GM21737 (cell line): Measurements from ENCODE around the gene KRT3.
"Not testable (repeated sequence)": the region's sequence is repeated elsewhere in the genome, so short reads cannot be mapped to it uniquely, and the experiment has no call there.

ENCODE experiments used
- ATAC-seq: cut with Tn5 transposase; IDR thresholded peaks from one replicate; pipeline ENCODE4 v1.9.1; 2021; ENCODE audit warnings: mild to moderate bottlenecking, moderate library complexity; ENCODE audit not compliant: unreplicated experiment

The KRT3 gene

DNA sequence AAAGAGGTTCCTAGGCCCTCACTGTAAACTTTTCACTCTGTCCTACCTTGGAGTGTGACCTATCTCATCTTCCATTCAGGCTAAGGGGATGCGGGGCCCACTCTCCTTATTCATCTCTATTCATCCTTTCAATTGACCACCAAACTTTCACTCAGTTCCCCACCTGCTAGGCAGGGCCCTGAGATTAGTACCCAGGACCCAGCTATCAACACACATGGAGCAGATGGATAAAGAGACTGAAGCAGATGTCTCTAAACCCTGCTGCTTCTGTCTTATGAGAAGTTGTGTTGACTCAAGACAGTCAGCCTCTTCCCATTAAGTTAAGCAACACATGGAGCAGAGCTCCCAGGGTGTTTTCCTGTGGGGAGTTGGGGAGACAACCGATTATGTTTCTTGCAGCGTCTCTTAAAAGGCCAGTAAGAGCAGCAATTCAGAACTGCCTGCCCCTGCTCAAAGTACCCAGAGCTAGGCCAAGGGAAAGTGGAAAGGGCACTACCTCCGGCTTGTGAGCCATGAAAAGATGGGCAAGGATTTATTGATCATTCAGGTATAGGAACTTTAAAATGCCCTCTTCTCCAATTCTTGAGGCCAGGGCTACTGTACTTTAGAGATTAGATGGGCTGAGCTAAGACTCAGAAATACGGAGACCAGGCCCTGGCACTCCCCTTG is 29.4 kb downstream of the KRT3 start:
- no peak for ATAC-seq

DNA sequence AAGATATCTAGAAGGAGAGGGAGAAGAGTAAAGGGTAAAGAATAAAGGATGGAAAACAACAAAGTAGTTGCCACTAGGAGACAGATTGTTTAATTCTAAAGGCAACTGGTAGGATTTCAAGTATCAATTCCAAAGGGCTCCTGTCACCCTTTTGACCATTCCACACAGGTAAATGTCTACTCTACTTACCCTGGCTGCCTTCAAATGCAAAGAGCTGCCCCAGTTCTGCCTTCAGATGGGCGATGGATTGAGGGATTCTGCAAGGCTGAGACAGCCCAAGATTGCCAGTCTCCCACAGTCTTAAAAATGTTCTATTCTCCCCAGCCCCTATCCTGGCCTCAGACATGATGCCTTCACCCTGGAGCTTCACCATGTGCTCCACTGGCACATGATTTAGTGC is 30.2 kb downstream of the KRT3 start:
- ATAC-seq, result no peak

DNA sequence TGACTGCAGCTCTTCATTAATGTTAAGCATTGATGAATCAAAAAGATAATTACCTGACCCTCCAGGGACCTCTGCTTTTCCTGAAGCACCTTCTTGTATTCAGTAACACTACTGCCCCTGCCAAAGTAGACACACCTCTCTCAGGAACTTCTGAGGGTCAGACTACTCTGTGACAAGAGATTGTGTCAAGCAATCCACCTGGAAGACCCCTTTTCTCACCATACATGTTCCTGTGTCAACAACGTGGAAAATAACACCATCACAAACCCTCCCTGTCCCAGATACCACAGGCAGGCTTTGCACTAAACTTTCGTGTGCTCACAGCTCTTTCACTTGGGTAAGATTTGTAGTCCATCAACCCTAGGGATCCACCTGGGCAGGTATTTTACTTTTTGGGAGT is 31.9 kb downstream of the KRT3 start:
- no peak for ATAC-seq

DNA sequence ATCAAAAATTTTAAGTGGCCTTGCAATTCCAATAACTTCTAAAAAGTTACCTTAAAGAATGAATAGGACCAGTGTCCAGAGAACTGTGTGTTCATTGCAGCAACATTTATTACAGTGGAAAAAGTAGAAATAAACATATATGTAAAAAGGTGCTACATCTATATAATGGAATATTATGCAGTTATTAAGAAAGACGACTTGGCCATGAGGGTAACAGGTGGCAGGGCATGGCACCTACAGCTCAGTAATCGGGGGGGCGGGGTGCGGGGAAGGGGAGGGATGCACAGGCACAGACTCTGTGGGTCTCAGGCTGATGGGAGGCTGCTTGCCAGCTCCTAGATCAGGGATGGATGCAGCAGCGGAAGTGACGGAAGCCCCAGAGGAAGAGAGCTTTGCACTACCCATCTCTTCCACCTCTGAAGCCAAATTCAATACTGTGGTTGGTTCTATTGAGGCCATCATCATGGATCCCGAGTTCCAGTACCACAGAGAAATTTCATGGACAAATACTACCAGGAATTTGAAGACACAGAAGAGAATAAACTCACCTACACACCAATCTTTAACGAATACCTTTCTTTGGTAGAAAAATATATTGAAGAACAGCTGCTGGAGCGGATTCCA is 32.8 kb downstream of the KRT3 start:
- ATAC-seq, result no peak

DNA sequence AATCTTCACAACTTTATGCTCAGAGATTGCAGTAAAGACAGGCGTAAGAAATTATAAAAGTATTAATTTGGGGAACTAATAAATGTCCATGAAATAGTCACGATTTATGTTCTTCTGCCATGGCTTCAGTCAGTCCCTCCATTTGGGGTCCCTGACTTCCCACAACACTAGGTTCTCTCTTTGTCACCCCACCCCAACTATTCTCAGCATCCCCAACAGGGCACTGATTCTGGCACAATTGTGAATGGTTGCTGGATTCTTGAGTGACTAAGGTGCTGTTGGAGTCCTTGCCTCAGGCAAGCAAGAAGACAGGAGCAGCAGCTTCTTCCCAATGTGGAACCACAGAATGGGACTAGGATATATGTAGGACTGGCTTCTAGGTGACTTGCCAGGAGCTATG is 34.1 kb downstream of the KRT3 start:
- ATAC-seq, result no peak

DNA sequence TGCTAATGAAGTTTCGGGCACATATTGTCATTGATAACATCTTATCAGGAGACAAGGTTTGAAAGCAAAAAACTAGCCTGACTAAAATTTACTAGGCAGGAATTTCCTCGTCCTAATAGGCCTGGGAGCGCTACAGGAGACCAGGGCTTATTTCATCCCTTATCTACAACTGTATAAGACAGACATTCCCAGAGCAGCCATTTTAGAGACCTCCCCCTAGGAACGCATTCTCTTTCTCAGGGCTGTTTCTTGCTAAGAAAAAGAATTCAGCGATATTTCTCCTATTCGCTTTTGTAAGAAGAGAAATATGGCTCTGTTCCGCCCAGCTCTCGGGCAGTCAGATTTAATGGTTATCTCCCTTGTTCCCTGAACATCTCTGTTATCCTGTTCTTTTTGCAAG is 34.7 kb downstream of the KRT3 start:
- ATAC-seq, result not testable (repeated sequence)

DNA sequence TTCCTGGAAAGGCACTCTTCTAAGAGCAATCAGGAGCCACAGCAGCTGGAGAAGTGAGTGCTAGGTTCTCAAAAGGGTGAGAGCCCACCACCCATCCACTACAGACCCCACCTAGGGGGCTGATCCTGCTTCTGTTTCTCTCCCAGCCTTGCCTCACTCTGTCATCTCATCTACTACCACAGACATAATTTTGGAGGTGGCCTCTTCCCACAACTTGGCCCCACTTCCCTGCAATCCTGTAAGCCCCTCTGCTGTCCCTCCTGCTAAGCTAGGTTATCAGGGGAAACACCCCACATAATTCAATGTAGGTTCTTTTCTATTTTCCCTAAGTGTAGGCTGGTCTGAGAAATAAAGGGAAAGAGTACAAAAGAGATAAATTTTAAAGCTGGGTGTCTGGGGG is 35.3 kb downstream of the KRT3 start:
- ATAC-seq, result no peak

DNA sequence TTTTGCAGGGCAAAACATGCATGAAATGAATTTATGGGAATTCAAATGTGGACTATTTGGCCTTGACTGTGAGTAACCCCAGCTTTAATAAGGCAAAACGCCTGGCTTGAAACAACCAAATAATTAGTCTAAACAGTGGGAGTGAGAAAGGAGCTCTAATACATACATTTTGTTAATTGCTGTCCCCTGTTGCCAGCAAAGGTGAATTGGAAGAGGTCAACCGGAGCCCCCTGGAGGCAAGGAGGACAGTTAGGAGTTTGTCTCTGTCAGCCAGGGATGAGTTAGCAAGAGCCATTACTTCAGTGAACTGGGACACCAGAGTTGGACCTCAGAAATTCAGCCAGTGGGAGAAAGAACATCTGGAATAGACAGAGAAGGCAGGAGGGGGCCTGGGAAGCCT is 36.2 kb downstream of the KRT3 start:
- ATAC-seq, result no peak

DNA sequence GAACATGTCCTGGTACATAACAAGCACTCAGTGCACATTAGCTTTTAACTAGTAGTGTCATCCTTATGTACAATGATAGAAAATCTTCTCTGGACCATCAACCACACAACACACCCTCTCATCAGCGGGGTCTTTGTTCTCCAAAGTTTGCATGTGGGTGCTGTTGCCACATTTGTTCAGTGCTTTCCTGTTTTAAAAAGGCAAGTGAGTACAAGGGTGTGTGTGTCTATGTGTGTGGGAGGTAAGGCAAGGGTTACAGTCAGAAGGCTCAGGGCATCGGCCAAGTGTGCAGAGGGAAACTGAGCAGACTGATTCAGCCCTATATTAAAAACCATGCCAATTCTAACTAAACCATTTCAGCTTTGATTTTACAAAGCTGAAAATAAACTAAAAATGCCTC is 36.7 kb downstream of the KRT3 start:
- ATAC-seq, result no peak

DNA sequence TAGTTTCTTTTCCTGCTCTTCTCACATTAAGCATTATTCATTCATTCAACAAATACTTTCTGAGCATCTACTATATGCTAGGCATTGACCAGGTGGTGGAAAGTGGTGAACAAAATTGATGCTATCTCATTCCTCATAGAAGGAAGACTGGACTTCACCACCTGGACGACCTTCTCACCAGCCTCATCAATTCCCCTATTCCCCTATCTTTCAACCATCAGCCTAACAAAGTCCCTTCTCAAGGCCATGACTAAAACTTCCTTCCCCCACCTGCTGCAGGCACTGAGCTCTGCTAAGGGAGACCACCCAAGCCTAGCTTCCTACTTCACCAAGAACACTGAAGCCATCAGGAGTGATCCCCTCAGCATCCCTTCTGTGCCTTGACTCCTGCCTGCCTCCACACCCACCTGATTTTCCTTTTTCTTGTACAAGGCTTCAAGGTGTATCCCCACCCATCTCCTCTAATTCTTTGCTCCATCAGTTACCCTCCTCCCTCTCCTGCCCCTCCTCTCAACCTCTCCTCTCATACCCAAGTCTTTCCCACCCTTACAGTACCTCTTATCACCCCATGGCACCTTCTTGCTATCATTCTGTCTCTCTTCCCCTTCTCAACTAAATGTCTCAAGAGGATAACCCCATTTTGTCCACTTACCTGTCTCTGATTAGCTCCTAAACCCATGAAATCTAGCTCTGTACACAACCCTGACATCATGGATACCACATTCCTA is 38.3 kb downstream of the KRT3 start:
- ATAC-seq, result no peak

DNA sequence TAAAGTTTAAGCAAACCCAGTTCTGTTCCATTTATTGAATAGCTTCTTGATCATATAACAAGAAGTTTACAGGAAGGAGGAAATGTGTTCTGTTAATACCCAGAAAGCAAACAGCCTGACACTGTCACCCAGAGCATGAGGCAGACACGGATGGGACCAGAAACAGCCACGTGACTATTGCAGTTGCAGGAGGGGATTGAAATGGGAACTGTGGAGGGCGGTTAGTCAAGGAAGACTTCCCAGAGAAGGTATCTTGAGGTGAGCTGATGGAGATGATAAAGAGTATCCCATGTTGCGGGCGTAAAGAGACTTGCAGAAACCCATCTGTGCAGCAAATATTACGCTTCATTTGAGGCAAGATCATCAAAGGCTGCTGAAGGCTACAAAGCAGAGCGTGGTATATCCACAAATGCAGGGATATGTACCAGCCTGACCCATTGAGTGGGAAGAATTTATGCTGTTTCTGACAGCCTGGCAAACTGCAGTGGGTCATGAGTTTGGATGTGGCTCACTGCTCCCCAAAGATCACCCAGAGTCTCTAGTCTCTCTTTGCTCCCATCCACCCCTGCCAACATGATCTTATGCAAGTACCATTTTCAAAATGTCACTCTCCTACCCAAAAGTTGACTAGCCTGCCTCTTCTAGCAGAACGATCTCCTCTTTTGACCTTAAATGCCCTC is 39.5 kb downstream of the KRT3 start:
- no peak for ATAC-seq

DNA sequence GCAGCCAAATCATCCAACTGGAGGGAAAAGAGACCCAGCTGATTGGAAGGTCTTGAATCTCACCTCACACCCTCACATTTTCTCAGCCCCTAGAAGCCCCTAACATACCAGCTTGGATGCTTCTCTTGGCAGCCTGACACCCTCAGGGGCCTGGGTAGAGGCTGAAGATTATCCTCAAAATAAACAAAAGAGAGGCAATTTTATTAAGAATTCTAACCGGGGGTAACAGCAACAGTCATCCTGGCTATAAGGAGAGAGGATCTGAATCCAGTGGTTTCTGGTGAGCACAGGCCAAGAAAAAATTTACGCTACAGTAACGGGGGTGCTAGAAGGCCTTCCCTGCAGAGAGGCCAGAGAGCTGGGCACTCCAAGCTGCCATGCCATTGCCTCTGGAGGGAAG is 40.4 kb downstream of the KRT3 start:
- no peak for ATAC-seq

DNA sequence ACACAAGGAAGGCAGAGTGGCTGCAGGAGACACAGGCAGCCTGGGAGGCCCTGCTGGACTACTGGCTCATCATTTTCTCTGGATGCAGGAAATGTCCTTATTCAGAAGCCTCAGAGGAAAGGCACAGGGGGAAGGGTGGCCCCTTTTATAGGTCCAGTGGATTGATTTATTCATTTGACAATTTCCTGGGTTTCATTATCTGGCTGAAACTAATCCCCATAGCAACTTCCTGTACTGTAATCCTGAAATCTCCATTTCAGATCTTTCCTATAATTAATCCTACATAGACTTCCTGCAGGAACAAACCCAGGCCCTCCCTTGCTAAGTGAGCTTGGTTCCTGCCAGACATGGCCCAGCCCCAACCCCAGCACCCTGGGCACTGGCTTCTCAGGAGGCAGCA is 41.8 kb downstream of the KRT3 start:
- no peak for ATAC-seq

DNA sequence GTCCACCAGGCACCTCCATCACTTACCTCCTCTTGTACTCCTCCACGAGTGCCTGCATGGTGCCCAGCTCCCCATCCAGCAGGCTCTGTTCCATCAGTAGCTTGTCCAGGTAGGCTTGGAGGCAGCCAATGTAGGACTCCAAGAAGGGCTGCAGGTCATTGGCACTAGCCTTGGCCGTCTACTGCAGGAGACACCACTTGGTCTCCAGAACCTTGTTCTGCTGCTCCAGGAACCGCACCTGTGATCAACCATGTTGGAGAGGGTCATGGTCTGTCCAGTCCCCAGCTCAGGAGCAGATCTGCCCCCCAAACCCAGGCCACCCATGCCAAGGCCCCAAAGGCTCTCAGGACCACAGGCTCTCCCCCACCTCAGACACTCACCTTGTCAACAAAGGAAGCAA is 42.6 kb downstream of the KRT3 start:
- ATAC-seq, result no peak

DNA sequence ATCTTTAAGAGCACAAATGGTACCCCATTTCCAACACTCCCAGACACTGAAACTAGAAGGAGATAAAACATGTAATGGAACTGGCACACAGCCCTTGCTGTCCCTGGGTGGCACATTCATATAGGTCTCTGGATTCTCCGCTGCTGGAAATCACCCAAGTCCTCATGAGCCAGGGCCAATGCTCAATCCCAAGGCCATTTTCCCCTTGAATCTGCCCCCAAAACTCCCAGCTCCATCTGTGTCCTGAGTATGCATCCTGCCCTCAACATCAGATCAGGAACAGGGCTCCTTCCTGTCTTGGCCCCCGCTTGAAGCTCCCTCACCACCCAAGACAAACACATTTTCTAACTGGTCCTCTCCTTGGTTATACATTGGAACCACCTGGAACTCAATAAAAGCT is 43.4 kb downstream of the KRT3 start:
- ATAC-seq, result no peak

DNA sequence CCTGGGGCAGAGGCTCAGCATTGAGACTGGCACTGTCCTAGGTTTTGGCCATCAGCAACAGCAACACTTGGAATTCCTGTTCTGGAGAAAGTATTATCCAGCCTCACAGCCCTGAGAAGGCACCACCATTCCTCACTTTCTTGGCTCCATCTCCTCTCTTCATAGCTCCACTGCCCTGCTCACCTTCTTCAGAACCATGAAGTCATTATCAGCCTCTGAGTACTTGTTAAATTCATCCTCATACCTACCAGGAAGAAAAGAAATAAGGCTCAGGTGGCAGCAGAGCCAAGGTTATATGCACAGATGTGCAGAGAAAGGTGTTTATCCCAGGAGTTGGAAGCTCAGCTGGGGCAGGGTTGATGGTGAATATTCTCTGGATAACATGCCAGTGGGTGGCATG is 44.1 kb downstream of the KRT3 start:
- no peak for ATAC-seq

DNA sequence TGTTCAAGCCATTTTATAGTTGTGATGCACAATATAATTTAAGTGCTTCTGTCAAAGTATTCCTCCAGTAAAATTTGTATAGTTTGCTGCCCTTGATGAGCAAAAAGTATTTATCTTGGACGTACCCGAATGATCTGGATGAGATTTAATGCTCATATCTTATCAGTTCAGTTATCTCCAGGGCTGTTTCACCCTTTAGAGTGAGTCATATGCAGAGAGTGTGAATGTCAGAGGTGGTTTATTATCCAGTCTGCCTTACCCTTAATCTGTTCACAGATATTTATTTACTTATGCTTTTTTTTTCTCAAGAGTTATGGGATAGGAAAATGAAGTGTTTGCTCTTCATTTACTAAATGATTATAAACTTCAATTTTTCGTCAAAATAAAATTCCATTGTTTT is 45.4 kb downstream of the KRT3 start:
- ATAC-seq, result not testable (repeated sequence)

DNA sequence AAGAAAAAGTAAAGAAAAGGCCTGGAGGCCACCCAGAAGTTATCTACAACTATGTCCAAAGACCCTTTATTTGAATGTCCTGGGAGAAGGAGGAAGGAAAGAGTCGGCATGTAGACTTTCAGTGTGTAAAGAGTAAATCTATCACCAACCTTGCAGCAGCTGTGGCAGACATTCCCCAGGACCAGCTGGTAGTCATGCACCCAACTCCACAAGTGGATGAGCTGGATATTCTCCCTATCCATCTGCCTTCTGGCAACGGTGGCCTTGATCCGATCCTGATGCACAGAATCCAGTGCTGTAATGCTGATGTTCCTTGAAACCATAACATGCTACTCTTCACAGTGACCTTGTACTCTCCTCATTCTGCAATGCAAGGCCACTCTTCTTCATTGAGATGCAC is 46.1 kb downstream of the KRT3 start:
- ATAC-seq, result no peak

DNA sequence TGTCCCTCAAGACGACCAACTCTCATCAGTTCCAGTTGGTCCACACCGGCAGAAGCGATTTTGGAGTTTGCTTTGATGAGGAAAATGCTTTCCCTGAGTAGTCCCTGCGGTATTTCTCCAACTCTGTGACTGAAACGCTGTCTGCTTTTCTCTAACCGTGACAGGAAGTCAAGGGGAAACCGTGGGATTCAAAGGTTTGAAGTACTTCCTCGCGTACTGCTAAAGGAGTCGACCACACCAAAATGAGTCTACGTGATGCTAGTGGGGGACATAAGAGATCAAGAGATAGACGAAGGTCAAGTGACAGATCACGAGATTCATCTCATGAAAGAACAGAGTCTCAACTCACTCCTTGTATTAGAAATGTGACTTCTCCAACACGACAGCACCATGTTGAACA is 47.3 kb downstream of the KRT3 start:
- no peak for ATAC-seq

DNA sequence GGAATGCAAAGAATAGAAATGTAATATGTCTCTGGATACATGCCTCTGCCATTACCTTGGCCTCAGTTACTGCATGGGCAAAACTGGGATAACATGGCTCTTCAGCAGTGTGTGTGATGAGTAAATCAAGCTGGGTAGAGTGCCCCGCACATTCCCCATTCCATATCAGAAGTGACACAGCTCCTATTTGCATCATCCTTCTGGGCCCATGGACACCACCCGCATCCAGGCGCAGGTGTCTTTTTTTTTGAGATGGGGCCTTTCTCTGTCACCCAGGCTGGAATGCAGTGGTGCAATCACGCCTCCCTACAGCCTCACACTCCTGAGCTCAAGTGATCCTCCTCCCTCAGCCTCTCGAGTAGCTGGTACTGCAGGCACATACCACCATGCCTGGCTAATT is 50.4 kb downstream of the KRT3 start:
- no peak for ATAC-seq

DNA sequence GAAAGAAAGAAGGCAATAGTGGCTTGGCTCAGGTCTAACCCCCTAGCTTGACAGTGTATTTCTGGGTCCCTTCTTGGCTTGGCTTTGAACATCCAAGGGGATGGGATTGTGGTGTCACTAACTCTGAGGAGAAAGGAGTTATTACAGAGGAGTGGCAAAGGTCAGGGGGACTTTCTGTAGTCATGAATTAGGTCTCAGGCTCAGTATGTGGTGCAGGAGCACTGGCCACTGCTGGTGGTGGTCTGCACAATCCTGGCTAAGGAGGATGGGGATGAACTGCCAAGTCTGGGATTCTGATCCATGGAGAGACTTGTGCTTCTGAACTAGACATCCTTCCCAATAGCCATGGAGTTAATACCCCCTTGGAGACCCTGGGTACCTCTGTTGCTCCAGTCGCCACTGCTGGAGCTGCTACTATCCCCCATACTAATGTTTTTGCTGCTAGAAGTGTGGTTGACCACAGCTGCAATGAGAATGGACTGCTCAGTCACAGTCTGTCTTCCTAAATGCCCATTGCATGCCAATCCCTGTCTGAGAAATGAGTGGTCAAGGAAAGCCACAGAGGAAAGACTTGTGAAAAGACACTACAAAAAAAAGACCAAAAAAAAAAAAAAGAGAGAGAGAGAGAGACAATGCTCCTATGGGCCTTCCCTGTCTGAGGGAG is 51.3 kb downstream of the KRT3 start:
- no peak for ATAC-seq
